DOHH2 (cell line): ENCODE results near the gene EXD3.

Experiments
- H3F3A ChIP-seq: fragments of 200-600 bp; sonication (generic), shearing (Covaris generic); 2 replicates; pipeline ENCODE4 v1.6.0; 2016; ENCODE audit warnings: antibody characterized with exemption, mild to moderate bottlenecking; ENCODE audit not compliant: control insufficient read depth, insufficient read depth
- H3K27ac ChIP-seq: fragments of 200-600 bp; sonication (generic); 2 replicates; pipeline ENCODE4 v1.5.1; 2014; ENCODE audit warnings: low read depth, mild to moderate bottlenecking, low read length, moderate library complexity
- H3K27me3 ChIP-seq: fragments of 200-600 bp; sonication (generic); 2 replicates; pipeline ENCODE4 v1.6.1; 2014; ENCODE audit warnings: mild to moderate bottlenecking, low read length, mixed read lengths; ENCODE audit not compliant: control insufficient read depth
- H3K36me3 ChIP-seq: fragments of 200-600 bp; sonication (generic); 2 replicates; pipeline ENCODE4 v1.6.1; 2014; ENCODE audit warnings: mild to moderate bottlenecking, low read length, moderate library complexity, mixed read lengths; ENCODE audit not compliant: control insufficient read depth
- H3K4me1 ChIP-seq: fragments of 200-600 bp; sonication (generic); 2 replicates; pipeline ENCODE4 v1.6.1; 2014; ENCODE audit warnings: mild to moderate bottlenecking, low read length, mixed read lengths; ENCODE audit not compliant: control insufficient read depth
- H3K4me2 ChIP-seq: fragments of 200-600 bp; sonication (generic); 2 replicates; pipeline ENCODE4 v1.6.0; 2014; ENCODE audit warnings: mild to moderate bottlenecking, low read length, moderate library complexity
- H3K4me3 ChIP-seq: fragments of 200-600 bp; sonication (generic); 2 replicates; pipeline ENCODE4 v1.5.1; 2014; ENCODE audit warnings: mild to moderate bottlenecking, low read length, mixed read lengths
- H3K79me2 ChIP-seq: fragments of 200-600 bp; sonication (generic); 2 replicates; pipeline ENCODE4 v1.6.1; 2014; ENCODE audit warnings: mild to moderate bottlenecking, low read length, mixed read lengths; ENCODE audit not compliant: control insufficient read depth
- H3K9me2 ChIP-seq: fragments of 200-600 bp; sonication (generic); replicated peaks from 2 replicates; pipeline ENCODE4 v1.6.1; 2014; ENCODE audit warnings: mild to moderate bottlenecking, low read length, mixed read lengths; ENCODE audit not compliant: control insufficient read depth
- H3K9me3 ChIP-seq: fragments of 200-600 bp; sonication (generic); 2 replicates; pipeline ENCODE4 v1.6.1; 2014; ENCODE audit warnings: antibody characterized with exemption, low read length, mixed read lengths; ENCODE audit not compliant: control insufficient read depth, insufficient read depth
- H4K20me1 ChIP-seq: fragments of 200-600 bp; sonication (generic); 2 replicates; pipeline ENCODE4 v1.6.0; 2014; ENCODE audit warnings: low read depth, mild to moderate bottlenecking, antibody characterized with exemption, low read length, moderate library complexity; ENCODE audit not compliant: control insufficient read depth, insufficient read depth
- EZH2phosphoT487 ChIP-seq: fragments of 200-600 bp; sonication (generic); IDR thresholded peaks from 2 replicates; pipeline ENCODE4 v1.6.1; 2017; ENCODE audit warnings: borderline replicate concordance, mild to moderate bottlenecking, antibody characterized with exemption, low read length, moderate library complexity, mixed read lengths
- TF ChIP-seq, protein P1 (sequence below): fragments of 200-600 bp; sonication (generic); IDR thresholded peaks from one replicate; pipeline ENCODE4 v1.5.1; 2014; ENCODE audit warnings: antibody characterized with exemption, mild to moderate bottlenecking, low read depth, low read length; ENCODE audit not compliant: poor library complexity, severe bottlenecking

Gene EXD3

GRCh38 chr9:137275203-137275587 lies 147.8 kb downstream of the EXD3 start:
- Histone ChIP-seq H3K27me3 (no peaks in the 10 kb centered on the region), H3K9me2 (no peaks in the 10 kb centered on the region), H3K79me2 (peaks cover 33% of the 10 kb centered on the region), H3K27ac (peak overlapping the region; percentile 85), H4K20me1 (no peaks in the 10 kb centered on the region), H3K4me1 (peaks cover 86% of the 10 kb centered on the region), H3K36me3 (peaks cover 49% of the 10 kb centered on the region), H3F3A (peaks cover 5% of the 10 kb centered on the region; the same call in 1 of the 2 replicates), H3K4me3 (peak overlapping the region; percentile 85), H3K4me2 (peak overlapping the region; percentile 85), H3K9me3 (no peaks in the 10 kb centered on the region)
- TF ChIP-seq, protein P1, sequence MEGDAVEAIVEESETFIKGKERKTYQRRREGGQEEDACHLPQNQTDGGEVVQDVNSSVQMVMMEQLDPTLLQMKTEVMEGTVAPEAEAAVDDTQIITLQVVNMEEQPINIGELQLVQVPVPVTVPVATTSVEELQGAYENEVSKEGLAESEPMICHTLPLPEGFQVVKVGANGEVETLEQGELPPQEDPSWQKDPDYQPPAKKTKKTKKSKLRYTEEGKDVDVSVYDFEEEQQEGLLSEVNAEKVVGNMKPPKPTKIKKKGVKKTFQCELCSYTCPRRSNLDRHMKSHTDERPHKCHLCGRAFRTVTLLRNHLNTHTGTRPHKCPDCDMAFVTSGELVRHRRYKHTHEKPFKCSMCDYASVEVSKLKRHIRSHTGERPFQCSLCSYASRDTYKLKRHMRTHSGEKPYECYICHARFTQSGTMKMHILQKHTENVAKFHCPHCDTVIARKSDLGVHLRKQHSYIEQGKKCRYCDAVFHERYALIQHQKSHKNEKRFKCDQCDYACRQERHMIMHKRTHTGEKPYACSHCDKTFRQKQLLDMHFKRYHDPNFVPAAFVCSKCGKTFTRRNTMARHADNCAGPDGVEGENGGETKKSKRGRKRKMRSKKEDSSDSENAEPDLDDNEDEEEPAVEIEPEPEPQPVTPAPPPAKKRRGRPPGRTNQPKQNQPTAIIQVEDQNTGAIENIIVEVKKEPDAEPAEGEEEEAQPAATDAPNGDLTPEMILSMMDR: no peak
- TF ChIP-seq EZH2phosphoT487: no peak

DNA sequence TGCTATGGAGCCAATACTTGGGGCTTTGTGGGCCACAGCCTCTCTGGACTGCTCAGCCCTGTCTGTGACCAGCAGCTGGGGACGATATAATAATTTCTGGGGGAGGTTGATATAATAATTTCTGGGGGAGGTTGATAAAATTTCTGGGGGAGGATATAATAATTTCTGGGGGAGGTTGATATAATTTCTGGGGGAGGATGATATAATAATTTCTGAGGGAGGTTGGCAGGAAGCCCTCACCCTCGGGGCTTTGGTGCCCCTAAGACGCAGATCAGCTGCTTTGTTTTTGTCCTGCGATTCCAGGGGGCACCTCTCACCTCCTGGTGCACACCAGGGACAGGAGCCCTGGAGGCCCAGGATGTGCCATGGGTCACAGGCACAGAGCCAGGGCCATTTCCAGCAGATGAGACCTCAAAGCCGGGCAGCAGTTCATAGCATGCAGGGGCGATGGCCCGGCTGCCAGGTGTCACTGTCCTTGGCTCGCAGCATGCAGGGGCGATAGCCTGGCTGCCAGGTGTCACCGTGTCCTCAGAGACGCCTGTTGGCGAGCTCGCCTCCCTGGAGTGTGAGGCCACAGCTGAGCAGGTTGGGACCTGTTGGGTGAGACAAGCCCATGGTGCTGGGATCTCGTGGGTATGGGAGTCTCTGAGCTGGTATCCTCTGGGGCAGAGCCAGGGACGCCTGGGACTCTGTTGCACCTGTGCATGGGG lies 149.2 kb downstream of the EXD3 start:
- Histone ChIP-seq H3K27ac (peak overlapping the region; percentile 85), H3K27me3 (no peaks in the 10 kb centered on the region), H3K9me2 (no peaks in the 10 kb centered on the region), H3K79me2 (peaks cover 35% of the 10 kb centered on the region), H3F3A (peaks cover 15% of the 10 kb centered on the region), H3K4me1 (peaks cover 94% of the 10 kb centered on the region), H3K9me3 (no peaks in the 10 kb centered on the region), H3K4me3 (peak overlapping the region; percentile 85), H3K36me3 (peaks cover 48% of the 10 kb centered on the region), H3K4me2 (peak overlapping the region; percentile 85), H4K20me1 (no peaks in the 10 kb centered on the region)
- TF ChIP-seq, protein P1: no peak
- no peak for TF ChIP-seq EZH2phosphoT487

- Histone ChIP-seq H3K27me3 (no peaks in the 10 kb centered on the region), H3K9me3 (no peaks in the 10 kb centered on the region), H3K4me2 (peak overlapping the region; percentile 85), H3K4me1 (peaks cover 95% of the 10 kb centered on the region), H3F3A (peaks cover 22% of the 10 kb centered on the region), H3K4me3 (no peak overlapping the region), H3K79me2 (peaks cover 39% of the 10 kb centered on the region), H3K36me3 (peaks cover 52% of the 10 kb centered on the region), H3K9me2 (no peaks in the 10 kb centered on the region), H4K20me1 (no peaks in the 10 kb centered on the region), H3K27ac (peak overlapping the region; percentile 85; the same call in 1 of the 2 replicates)
- no peak for TF ChIP-seq EZH2phosphoT487
- TF ChIP-seq, protein P1: no peak
Observed at GRCh38 chr9:137273095-137273490, 149.9 kb downstream of the EXD3 start.
